Vagina (tissue), 2 donors: ENCODE data around the gene GNAQ. TPM values are rescaled to one million over a fixed set of nuclear protein-coding genes. Genes with fewer than 3 reads are reported as not detected.

Source experiments
- DNase-seq, 2 donors: peaks; one replicate each; pipeline ENCODE4 v3.0.0-alpha.2; 2017; ENCODE audit errors: extremely low spot score in 2 of 2
- H3K27ac ChIP-seq: fragments of 200-600 bp; sonication (generic); one replicate; pipeline ENCODE4 v1.5.1; 2019
- H3K27me3 ChIP-seq: fragments of 200-600 bp; sonication (generic); one replicate; pipeline ENCODE4 v1.5.1; 2019
- H3K36me3 ChIP-seq, 2 donors: fragments of 200-600 bp; sonication (generic); one replicate each; pipeline ENCODE4 v1.5.1; 2017 to 2019
- H3K4me1 ChIP-seq: fragments of 200-600 bp; sonication (generic); one replicate; pipeline ENCODE4 v1.5.1; 2019
- H3K4me3 ChIP-seq, 2 donors: fragments of 200-600 bp; sonication (generic); 1 replicate in 1 of 2; 2 replicates in 1 of 2; pipeline ENCODE4 v1.5.1; 2016 to 2019
- H3K9me3 ChIP-seq: fragments of 200-600 bp; sonication (generic); one replicate; pipeline ENCODE4 v1.5.1; 2019
- POLR2A ChIP-seq, 2 donors: fragments of 450-650 bp; IDR thresholded peaks; one replicate each; pipeline ENCODE4 v1.6.1; 2017; ENCODE audit warnings: antibody characterized with exemption in 2 of 2, mild to moderate bottlenecking in 2 of 2, moderate library complexity in 2 of 2
- POLR2AphosphoS5 ChIP-seq, 2 donors: sonication (generic); formaldehyde crosslinking; IDR thresholded peaks; one replicate each; pipeline ENCODE4 v1.9.0; 2017; ENCODE audit warnings: antibody characterized with exemption in 2 of 2, mild to moderate bottlenecking in 2 of 2, low read depth in 1 of 2; ENCODE audit not compliant: insufficient read depth in 1 of 2
- intact Hi-C: fragments of 100-400 bp; cut with DNase I; formaldehyde crosslinking; loops from one replicate; pipeline ENCODE4 v1.15.1; 2023
- total RNA-seq: library from RNA; depleted of rRNA; stranded (reverse); fragments of >200 nt; gene quantifications from one replicate; pipeline ENCODE4 v1.2.3, GENCODE V29; 2016
- TF ChIP-seq, protein P1 (sequence below), 3 experiments: fragments of 450-650 bp in 2 of 3; fragments of 200-600 bp in 1 of 3; sonication (generic) in 1 of 3; IDR thresholded peaks; one replicate each; pipeline ENCODE4 v1.5.1; 2017 to 2019; ENCODE audit warnings: antibody characterized with exemption in 3 of 3, mild to moderate bottlenecking in 2 of 3, moderate library complexity in 2 of 3

GNAQ gene
- total RNA-seq, 1 donor from 2014 or later: 31.9 TPM

DNA sequence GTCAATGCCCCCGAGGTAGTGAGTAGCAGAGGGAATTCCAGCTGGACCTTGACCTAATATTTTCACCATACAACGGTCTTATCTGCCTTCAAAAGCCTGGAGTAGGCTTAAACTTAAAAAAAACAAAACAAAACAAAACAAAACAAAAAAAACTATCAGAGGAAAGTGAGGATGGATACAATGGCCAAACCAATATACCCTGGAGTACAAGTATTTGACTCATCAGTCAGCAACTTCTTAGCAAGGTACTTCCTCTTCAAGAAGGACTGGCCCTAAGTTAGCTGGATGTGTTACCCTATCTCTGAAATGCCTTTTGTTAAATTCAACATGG is 222.9 kb downstream of the GNAQ start:
- H3K27ac ChIP-seq: no peak overlapping the region
- DNase-seq: no peak
- no peaks in the 10 kb centered on the region for H3K36me3 ChIP-seq
- H3K4me3 ChIP-seq: no peak overlapping the region
- intact Hi-C loops: no loop called here
- peaks cover 8% of the 10 kb centered on the region for H3K4me1 ChIP-seq
- no peaks in the 10 kb centered on the region for H3K9me3 ChIP-seq
- no peaks in the 10 kb centered on the region for H3K27me3 ChIP-seq
- TF ChIP-seq, protein P1, sequence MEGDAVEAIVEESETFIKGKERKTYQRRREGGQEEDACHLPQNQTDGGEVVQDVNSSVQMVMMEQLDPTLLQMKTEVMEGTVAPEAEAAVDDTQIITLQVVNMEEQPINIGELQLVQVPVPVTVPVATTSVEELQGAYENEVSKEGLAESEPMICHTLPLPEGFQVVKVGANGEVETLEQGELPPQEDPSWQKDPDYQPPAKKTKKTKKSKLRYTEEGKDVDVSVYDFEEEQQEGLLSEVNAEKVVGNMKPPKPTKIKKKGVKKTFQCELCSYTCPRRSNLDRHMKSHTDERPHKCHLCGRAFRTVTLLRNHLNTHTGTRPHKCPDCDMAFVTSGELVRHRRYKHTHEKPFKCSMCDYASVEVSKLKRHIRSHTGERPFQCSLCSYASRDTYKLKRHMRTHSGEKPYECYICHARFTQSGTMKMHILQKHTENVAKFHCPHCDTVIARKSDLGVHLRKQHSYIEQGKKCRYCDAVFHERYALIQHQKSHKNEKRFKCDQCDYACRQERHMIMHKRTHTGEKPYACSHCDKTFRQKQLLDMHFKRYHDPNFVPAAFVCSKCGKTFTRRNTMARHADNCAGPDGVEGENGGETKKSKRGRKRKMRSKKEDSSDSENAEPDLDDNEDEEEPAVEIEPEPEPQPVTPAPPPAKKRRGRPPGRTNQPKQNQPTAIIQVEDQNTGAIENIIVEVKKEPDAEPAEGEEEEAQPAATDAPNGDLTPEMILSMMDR (IDR thresholded peaks at IDR 0.05): no peak
- TF ChIP-seq POLR2AphosphoS5 (IDR thresholded peaks at IDR 0.05; ENCODE audit: insufficient read depth in 1 of 2, low read depth in 1 of 2) (no peak), POLR2A (IDR thresholded peaks at IDR 0.05) (no peak)

DNA sequence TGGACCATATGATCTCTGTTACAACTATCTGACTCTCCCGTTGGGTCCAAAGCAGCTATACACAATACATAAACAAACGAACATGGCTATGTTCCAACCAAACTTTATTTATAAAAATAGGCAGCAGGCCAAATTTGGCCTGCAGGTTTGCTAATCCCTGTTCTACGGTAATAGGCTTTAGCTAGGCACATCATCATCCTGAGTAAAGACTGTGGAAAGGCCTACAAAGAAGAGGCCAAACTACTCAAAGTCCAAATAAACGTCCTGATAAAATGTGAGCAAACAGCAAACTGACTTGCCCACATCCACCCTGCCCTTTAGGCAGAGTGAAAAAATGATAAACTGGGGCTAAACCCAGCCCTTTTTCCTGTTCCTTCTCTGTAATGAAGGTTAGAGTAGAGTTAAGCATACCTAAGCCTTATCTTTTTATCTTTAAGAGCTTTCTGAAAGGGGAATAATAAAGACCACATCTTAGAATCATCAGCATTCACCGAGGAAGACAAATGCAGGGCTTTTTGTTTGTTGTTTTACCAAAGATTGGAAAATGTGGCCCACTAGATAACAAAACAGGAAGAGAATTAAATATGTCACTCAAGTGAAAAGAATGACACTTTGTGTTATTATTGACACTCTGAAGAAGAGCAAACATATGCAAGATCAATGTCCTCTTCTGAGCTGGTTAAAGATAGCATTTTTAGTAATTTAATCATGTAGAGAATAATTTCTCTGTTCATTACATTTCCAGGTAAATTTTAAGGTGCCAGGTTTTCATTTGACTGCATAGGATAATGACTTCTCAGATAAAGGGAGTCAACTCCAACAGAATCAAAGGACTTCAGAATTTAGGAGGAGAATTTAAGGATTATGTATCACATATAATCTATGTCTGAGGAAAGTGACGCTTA is 223.5 kb downstream of the GNAQ start:
- intact Hi-C loops: no loop called here
- no peak for DNase-seq
- TF ChIP-seq, protein P1 (IDR thresholded peaks at IDR 0.05): no peak
- TF ChIP-seq POLR2AphosphoS5 (IDR thresholded peaks at IDR 0.05; ENCODE audit: insufficient read depth in 1 of 2, low read depth in 1 of 2) (no peak), POLR2A (IDR thresholded peaks at IDR 0.05) (no peak)
- Histone ChIP-seq H3K36me3 (no peaks in the 10 kb centered on the region), H3K4me3 (no peak overlapping the region), H3K27me3 (no peaks in the 10 kb centered on the region), H3K4me1 (peaks cover 8% of the 10 kb centered on the region), H3K9me3 (no peaks in the 10 kb centered on the region), H3K27ac (peak overlapping the region; percentile 18)

DNA sequence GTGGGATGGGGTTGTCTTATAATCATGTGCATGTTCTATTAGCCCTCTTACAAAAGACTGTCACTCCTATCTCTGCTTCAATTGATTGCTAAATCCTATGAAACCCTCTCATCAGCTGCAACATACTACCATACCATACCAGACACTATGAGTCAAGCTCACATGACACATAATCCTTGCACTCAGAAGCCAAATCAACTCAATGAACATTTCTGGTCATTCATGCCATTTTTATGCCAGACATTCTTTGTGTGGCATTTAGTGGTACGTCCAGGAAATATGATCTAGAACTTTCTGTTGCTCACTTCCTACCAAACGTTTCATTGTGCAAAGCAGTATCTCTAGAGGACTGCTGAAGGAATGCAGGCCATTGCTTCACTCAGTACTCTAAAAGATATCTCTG is 224.3 kb downstream of the GNAQ start:
- H3K27ac ChIP-seq: peak overlapping the region; percentile 18
- intact Hi-C loops: no loop called here
- DNase-seq: no peak
- no peaks in the 10 kb centered on the region for H3K36me3 ChIP-seq
- no peak overlapping the region for H3K4me3 ChIP-seq
- TF ChIP-seq, protein P1 (IDR thresholded peaks at IDR 0.05): no peak
- TF ChIP-seq POLR2AphosphoS5 (IDR thresholded peaks at IDR 0.05; ENCODE audit: insufficient read depth in 1 of 2, low read depth in 1 of 2) (peak; percentile 37 to 48), POLR2A (IDR thresholded peaks at IDR 0.05) (no peak)
- no peaks in the 10 kb centered on the region for H3K27me3 ChIP-seq
- H3K9me3 ChIP-seq: no peaks in the 10 kb centered on the region
- peaks cover 8% of the 10 kb centered on the region for H3K4me1 ChIP-seq

DNA sequence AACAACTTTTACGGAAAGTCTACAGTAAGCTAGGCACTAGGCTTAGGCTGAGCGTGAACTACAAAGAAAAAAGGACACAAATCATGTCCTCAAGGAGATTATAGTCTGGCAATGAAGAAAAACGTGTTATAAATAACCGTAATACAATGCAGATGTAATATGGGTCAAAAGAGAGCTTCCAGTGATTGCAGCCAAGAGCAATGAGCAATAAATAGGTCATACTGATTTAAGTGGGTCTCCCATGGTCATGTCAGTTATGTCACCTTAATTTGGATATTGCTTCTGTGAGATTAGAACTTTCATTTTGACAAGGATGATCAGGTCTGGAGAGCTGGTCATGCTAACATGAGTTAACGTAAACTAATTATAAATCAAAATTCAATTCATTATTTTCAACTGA is 224.9 kb downstream of the GNAQ start:
- Histone ChIP-seq H3K36me3 (no peaks in the 10 kb centered on the region), H3K27ac (no peak overlapping the region), H3K4me3 (no peak overlapping the region), H3K4me1 (peaks cover 8% of the 10 kb centered on the region), H3K27me3 (no peaks in the 10 kb centered on the region), H3K9me3 (no peaks in the 10 kb centered on the region)
- TF ChIP-seq POLR2A (IDR thresholded peaks at IDR 0.05) (no peak), POLR2AphosphoS5 (IDR thresholded peaks at IDR 0.05; ENCODE audit: insufficient read depth in 1 of 2, low read depth in 1 of 2) (no peak)
- TF ChIP-seq, protein P1 (IDR thresholded peaks at IDR 0.05): no peak
- intact Hi-C loops: no loop called here
- DNase-seq: no peak

DNA sequence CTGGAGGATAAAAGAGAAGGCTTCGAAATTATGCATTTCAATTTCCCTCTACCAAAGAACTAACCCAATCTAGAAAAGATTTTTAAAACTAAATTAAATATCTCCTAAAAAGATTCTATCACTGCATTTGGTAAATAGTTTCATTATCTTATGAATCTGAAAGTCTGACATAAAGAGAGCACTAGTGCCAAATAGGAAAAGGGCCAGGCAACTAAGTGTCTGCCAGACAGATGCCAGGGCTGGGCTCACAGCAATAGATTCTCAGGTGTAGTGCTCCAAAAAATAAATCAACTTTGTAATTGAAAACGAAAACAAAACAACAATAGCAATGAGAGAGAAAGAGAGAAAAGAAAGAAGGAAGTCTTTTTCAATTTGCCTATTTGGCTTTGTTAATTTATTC is 225.8 kb downstream of the GNAQ start:
- intact Hi-C loops: no loop called here
- Histone ChIP-seq H3K27ac (no peak overlapping the region), H3K36me3 (no peaks in the 10 kb centered on the region), H3K4me3 (no peak overlapping the region), H3K27me3 (no peaks in the 10 kb centered on the region), H3K4me1 (peaks cover 8% of the 10 kb centered on the region), H3K9me3 (no peaks in the 10 kb centered on the region)
- no peak for DNase-seq
- TF ChIP-seq, protein P1 (IDR thresholded peaks at IDR 0.05): no peak
- TF ChIP-seq POLR2A (IDR thresholded peaks at IDR 0.05): no peak
